DMS114 treated with DMSO at 0.1 percent for 48 hours (cell line): ENCODE measurements around the gene NDST1.

ENCODE experiments used
- DNase-seq: peaks from one replicate; lab custom pipeline; 2025; ENCODE audit not compliant: unreplicated experiment; lab: John Stamatoyannopoulos, UW

Gene NDST1

GRCh38 chr5:150521939-150522503, 14.1 kb downstream of the NDST1 start:
- DNase-seq: no peak

DNA sequence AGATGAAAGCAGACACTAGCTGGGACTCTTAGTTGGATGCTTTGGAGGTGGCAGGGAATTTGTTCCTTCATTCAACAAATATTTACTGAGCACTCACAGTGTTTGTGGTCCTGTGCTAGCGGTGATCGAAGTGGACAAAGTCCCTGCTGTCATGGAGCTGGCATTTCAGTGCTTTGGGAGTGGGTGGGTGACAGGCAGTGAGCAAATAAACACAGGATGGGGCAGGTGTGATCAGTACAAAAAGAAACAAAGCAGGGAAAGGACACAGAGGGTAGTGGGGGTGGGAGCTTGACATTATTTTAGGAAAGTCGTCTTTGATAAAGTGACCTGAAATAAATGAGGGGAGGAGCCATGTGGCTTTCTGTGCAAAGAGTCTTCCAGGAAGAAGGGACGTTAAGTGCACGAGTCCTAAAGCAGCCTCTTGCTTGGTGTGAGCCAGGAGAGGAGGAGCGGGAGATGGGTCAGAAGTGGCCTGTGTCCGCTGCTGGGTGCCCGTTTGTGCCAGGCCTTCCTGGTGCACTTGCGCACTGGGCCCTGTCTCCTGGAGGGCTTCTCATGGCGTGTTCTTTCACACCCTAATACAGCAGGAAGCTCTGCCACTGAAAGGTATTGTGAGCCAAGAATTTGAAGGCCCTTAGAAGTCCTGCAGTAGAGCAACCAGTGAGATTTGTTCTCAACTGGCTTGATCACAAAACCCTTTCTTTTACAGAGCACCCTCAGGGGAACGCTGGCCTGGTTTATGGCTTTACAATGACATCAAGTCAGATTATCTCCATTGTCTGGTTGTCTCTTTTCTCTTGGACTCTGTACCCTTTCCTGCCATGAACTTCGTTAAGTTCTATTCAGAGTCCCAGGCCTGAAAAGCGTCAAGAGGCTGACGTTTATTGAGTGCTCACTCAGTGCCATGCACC, 14.8 kb downstream of the NDST1 start:
- no peak for DNase-seq

DNA sequence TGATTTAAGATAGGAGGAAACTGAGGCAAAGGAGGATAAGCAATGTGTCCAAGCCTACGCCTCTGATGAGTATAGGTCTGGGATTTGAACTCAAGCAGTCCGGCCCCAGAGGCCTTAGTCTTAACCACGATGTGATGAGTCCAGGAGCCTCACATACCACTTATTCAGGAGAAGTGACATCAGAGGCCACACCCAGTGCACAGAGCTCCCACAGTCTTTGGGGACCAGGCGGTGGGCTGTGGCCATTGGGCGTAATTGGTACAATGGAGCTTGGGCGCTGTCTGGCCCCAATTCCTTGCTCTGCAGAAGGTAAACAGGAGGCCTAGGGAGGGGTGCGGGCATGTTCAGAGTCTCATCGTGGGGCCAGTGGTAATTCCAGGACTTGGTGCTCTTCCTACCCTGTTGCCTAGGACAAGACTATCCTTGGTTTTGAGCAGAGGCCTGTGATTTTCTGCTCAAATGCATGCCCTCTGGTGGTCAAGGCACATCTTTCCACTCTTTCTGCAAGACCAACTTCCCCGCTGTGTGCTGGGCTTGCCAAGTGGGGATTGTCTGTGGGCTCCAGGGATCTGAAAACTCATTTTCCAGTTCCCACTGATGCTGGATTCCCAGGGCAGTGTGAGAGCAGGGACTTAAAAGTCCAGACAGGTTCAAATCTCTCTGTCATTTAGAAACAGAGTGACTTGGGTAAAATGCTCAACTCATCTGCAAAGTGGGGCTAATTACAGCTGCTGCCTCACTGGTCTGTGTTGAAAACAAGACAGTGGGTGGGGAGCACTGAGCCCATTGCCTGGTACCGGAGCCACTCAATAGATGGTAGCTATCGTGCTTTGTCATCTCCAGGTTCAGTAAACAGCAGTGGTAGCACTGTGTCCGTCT, 15.8 kb downstream of the NDST1 start:
- peak; percentile 59 for DNase-seq

GRCh38 chr5:150525163-150525562, 17.2 kb downstream of the NDST1 start:
- DNase-seq: no peak

DNA sequence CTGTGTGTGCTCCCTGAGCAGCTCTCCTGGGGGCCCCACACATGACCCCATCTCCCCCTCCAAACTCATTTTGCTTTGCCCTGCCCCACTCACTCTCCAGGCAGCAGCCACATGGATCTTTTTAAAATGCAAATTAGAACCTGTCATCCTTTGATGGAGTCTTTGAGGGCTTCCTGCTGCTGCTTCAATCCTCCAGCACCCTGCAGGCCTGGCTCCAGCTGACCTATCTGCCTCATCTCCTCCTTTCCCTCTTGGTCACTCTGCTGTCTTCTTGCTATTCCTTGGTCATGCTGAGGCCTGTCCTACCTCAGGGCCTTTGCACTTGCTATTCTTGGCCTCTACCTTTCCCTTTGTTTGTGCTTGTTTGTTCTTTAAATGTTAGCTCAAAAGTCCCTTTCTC, 17.9 kb downstream of the NDST1 start:
- DNase-seq: no peak

GRCh38 chr5:150527038-150527437, 19.1 kb downstream of the NDST1 start:
- DNase-seq: no peak

DNA sequence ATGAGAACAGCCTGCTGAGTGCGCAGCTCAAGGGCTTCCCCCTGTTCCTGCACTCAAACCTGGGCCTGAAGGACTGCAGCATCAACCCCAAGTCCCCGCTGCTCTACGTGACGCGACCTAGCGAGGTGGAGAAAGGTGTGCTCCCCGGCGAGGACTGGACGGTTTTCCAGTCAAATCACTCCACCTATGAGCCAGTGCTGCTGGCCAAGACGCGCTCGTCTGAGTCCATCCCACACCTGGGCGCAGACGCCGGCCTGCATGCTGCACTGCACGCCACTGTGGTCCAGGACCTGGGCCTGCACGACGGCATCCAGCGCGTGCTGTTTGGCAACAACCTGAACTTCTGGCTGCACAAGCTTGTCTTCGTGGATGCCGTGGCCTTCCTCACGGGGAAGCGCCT, 19.9 kb downstream of the NDST1 start:
- DNase-seq: no peak

- no peak for DNase-seq
Measured at GRCh38 chr5:150528924-150529546, 21.1 kb downstream of the NDST1 start.

- DNase-seq: no peak
Measured at GRCh38 chr5:150529555-150529954, 21.6 kb downstream of the NDST1 start.

GRCh38 chr5:150530423-150530822, 22.5 kb downstream of the NDST1 start:
- DNase-seq: no peak

GRCh38 chr5:150530951-150531588, 23.1 kb downstream of the NDST1 start:
- no peak for DNase-seq

DNA sequence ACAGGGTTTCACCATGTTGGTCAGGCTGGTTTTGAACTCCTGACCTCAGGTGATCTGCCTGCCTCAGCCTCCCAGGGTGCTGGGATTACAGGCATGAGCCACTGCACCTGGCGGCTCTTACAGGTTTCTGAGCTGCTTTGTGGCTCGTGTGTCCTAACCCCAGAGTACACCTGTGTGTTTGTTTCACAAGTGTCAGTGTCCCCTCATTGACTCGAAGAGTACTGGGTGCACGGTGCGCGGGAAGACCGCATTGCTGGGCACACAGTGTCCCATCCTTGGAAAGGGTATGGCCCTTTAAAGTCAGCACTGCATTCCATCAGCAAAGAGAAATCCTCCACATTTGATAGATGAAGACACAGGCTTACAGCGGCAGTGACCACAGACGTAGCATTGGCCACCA, 23.8 kb downstream of the NDST1 start:
- DNase-seq: no peak

GRCh38 chr5:150532151-150532550, 24.2 kb downstream of the NDST1 start:
- DNase-seq: no peak

DNA sequence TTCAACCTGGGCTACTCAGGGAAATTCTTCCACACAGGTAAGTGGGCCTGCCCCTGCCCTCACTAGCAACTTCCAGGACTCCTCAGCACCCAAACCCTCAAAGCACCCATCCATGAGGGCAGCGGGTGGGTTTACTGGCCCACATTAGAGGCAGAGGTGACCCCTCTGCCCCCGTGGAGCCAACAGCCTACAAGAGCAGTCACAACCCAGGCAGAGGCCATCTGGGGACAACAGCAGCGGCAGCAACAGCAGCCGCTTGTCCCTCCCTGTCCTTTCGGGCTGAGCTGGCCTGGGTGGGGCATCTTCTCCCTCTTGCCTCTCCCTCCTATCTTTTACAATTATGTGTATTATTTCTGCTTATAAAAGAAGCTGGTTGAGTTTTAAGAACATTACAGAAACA, 25.1 kb downstream of the NDST1 start:
- DNase-seq: no peak

DNA sequence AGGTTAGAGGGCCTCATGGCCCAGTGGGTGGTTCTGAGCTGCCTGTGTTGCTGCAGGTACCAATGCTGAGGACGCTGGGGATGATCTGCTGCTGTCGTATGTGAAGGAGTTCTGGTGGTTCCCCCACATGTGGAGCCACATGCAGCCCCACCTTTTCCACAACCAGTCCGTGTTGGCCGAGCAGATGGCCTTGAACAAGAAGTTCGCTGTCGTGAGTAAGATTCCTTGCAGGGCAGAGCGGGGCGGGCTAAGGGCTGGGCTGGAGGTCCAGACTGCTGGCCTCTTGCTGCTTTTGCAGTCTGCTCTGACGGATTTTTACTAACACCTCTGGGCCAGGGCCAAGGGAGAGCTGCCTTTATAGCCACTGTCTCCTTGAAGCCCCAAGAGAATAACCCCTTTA, 26.9 kb downstream of the NDST1 start:
- no peak for DNase-seq

GRCh38 chr5:150535611-150536010, 27.7 kb downstream of the NDST1 start:
- DNase-seq: no peak

DNA sequence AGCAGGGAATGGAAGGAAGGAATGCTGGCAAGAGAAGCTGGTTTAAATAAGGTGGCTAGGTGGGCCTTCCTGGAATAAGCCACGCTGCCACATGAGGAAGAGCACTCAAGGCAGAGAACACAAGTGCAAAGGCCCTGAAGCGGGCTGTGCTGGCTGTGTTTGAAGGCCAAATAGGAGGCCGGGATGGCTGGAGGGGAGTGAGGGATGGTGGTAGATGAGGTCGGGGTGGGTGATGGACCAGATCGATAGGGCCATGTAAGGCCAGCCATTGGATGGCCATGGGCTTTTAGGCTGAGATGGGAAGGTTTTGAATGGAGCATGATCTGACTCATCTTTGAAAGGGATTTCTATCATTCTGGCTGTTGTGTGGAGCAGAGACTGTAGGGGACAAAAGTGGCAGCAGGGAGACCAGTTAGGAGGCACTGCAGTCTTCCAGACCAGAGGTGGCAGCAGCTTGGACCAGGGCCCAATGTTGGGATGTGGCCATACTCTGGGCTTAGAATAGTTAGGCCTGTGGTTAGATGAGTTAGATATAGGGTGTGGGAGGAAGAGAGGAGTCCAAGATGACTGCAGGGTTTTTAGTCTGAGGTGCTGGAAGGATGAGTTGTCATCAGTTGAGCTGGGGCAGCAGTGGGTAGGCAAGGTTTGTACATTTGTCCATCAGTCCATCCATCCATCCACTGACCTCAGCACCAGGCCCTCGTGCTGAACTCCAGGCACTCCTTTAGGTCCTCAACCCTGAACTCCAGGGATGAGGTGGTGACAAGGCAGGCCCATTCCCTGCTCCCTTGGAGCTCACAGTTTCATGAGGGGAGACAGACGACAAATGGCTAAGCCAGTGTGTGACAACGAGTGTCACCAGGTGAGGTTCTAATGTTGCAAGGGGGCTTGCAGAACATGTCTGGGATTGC, 30.3 kb downstream of the NDST1 start:
- no peak for DNase-seq

GRCh38 chr5:150539206-150539605, 31.3 kb downstream of the NDST1 start:
- no peak for DNase-seq

- no peak for DNase-seq
Measured at GRCh38 chr5:150540042-150540441, 32.1 kb downstream of the NDST1 start.
